Mucosa of descending colon (tissue), 3 donors: ENCODE measurements around the gene ZNF571. TPM values are rescaled to one million over a fixed set of nuclear protein-coding genes. Genes with fewer than 3 reads are reported as not detected.

Experiments used
- ATAC-seq: fragments of 200-7000 bp; cut with Tn5 transposase; one replicate; pipeline ENCODE4 v1.9.1; 2020; ENCODE audit warnings: mild to moderate bottlenecking, moderate library complexity
- DNase-seq, 3 donors: peaks; one replicate each; pipeline ENCODE4 v3.0.0-alpha.2; 2020
- H3K36me3 ChIP-seq: fragments of 200-600 bp; one replicate; pipeline ENCODE4 v1.8.0; 2021; ENCODE audit warnings: low read depth, mild to moderate bottlenecking
- H3K4me1 ChIP-seq: fragments of 200-600 bp; one replicate; pipeline ENCODE4 v1.8.0; 2021; ENCODE audit warnings: low read depth, mild to moderate bottlenecking
- H3K4me3 ChIP-seq: fragments of 200-600 bp; one replicate; pipeline ENCODE4 v1.8.0; 2021; ENCODE audit warnings: mild to moderate bottlenecking
- H3K9me3 ChIP-seq: fragments of 200-600 bp; one replicate; pipeline ENCODE4 v1.8.0; 2021; ENCODE audit warnings: mild to moderate bottlenecking
- CTCF ChIP-seq: fragments of 200-600 bp; IDR thresholded peaks from one replicate; pipeline ENCODE4 v1.8.0; 2022; ENCODE audit warnings: antibody characterized with exemption, mild to moderate bottlenecking
- intact Hi-C, 2 donors: fragments of 100-400 bp; cut with DNase I in 1 of 2; cut with micrococcal nuclease in 1 of 2; formaldehyde crosslinking; loops; one replicate each; pipeline versions ENCODE4 v1.11.0 to v1.11.1; 2022; cut with DNase I, micrococcal nuclease
- total RNA-seq, 3 donors: library from RNA; stranded (reverse); fragmentation: NEBNext Ultra II Directional in 2 of 3; extraction: Animal tissue kit (Norgen Biotek cat#: 25700) in 2 of 3; gene quantifications; one replicate each; pipeline versions ENCODE4 v1.2.1 to v1.2.4, GENCODE V29; 2021 to 2023
- donor health status: DM: no; HTN: no; CAD: no; lungs with moderate emphysema.
- donor health status: DM: no; HTN: no; CAD: no.
- donor health status: DM: no; HTN: yes; CAD: no.

The ZNF571 gene
- total RNA-seq, 3 donors from 2014 or later: 1.5 to 6.0 (median 1.7) TPM

GRCh38 chr19:37572203-37572602 lies 22.4 kb downstream of the ZNF571 start:
- H3K9me3 ChIP-seq: no peaks in the 10 kb centered on the region
- H3K4me1 ChIP-seq: no peaks in the 10 kb centered on the region
- TF ChIP-seq CTCF: no peak
- ATAC-seq: no peak
- H3K36me3 ChIP-seq: no peaks in the 10 kb centered on the region
- H3K4me3 ChIP-seq: no peak overlapping the region
- intact Hi-C loops: no loop called here
- DNase-seq: no peak

DNA sequence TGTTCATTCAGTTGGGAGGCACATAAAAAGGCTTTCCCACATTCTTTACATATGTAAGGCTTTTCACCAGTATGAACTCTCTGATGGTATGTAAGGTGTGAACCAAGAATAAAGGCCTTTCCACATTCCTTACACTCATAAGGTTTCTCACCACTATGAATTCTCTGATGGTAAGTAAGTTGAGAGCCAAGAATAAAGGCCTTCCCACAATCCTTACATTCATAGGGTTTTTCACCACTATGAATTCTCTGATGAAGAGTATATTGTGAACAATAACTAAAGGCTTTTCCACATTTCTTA lies 29.3 kb downstream of the ZNF571 start:
- H3K36me3 ChIP-seq: no peaks in the 10 kb centered on the region
- peaks cover 38% of the 10 kb centered on the region for H3K9me3 ChIP-seq
- no peak for TF ChIP-seq CTCF
- ATAC-seq: no peak
- no peaks in the 10 kb centered on the region for H3K4me1 ChIP-seq
- intact Hi-C loops: no loop called here
- no peak overlapping the region for H3K4me3 ChIP-seq
- DNase-seq: no peak

DNA sequence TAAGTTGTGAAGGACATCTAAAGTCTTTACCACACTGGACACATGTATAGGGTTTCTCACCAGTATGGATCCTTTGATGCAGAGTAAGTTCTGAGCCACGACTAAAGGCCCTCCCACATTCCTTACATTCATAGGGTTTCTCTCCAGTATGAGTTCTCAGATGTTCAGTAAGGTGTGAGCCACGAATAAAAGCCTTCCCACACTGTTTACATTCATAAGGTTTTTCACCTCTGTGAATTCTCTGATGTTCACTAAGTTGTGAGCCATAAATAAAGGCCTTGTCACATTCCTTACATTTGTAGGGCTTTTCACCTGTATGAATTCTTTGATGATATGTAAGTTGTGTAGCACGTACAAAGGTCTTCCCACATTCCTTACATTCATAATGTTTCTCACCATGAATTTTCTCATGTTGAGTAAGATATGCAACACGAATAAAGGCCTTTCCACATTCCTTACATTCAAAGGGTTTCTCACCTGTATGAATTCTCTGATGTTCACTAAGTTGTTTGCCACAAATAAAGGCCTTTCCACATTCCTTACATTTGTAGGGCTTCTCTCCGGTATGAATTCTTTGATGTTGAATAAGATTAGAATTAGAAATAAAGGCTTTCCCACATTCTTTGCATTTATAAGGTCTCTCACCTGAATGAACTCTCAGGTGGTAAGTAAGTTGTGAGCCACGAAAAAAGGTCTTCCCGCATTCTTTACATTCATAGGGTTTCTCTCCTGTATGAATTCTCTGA lies 29.8 kb downstream of the ZNF571 start:
- peaks cover 43% of the 10 kb centered on the region for H3K9me3 ChIP-seq
- no peaks in the 10 kb centered on the region for H3K4me1 ChIP-seq
- no peak for TF ChIP-seq CTCF
- H3K36me3 ChIP-seq: no peaks in the 10 kb centered on the region
- H3K4me3 ChIP-seq: no peak overlapping the region
- intact Hi-C loops: no loop called here
- no peak for DNase-seq
- ATAC-seq: no peak

GRCh38 chr19:37563518-37563917 lies 31.1 kb downstream of the ZNF571 start:
- Histone ChIP-seq H3K4me3 (no peak overlapping the region), H3K4me1 (no peaks in the 10 kb centered on the region), H3K9me3 (peaks cover 56% of the 10 kb centered on the region), H3K36me3 (no peaks in the 10 kb centered on the region)
- DNase-seq (no peak), ATAC-seq (no peak)
- intact Hi-C loops: no loop called here
- no peak for TF ChIP-seq CTCF

DNA sequence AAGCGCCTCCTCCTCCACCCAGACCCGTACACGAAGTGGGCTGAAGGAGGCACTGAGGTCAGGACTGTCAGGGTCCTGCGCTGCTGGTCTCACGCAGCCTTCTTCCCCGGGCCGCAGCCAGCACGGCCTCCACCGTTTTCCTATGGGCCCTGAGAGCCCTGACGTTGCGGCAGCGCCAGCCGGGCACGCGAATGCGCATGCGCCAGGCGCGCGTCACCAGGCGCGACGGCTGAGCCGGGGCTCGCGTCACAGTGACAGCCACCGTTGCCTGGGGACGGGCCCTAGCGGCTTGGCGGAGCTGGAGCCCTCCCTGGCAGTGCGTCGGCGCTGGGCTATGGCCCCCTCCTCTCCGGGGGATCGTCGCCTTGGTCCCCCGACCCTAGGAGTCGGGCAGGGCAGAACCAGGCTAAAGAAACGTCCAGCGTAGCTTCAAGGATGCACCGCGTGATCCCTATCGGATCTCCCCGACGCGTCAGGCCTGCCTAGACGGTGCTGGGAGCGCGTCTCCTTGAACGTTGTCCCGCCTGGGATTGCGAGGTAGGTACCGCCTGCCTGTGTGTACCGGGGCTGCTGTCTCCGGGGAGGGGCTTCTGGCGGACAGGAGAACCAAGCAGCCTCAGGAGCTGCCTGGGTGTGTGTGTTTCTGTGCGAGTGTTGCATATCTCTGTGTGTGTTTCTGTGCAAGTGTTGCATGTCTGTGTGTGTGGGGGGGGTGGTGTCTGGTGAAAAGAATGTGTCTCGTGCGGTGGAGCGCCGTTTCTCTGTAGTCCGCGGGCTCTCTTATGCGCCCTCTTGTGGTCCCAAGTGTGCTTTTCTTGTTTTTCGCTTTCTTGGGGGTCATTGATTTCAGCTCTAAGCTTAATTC lies 43.2 kb downstream of the ZNF571 start:
- no peaks in the 10 kb centered on the region for H3K4me1 ChIP-seq
- ATAC-seq (peak; percentile 77), DNase-seq (peak; percentile 55 to 81 (median 60))
- intact Hi-C loops: no loop called here
- peaks cover 99% of the 10 kb centered on the region for H3K9me3 ChIP-seq
- no peak for TF ChIP-seq CTCF
- H3K4me3 ChIP-seq: peak overlapping the region; percentile 35
- no peaks in the 10 kb centered on the region for H3K36me3 ChIP-seq
